Right forelimb (tissue), 1 donor: ENCODE results near the gene NCF4.

Source experiments
- DNase-seq: peaks from one replicate; pipeline ENCODE4 v3.0.0-alpha.2; 2018

Gene NCF4

GRCh38 chr22:36899498-36899897, 38.7 kb downstream of the NCF4 start:
- DNase-seq: no peak

- no peak for DNase-seq
These were observed 39.4 kb downstream of the NCF4 start for GRCh38 chr22:36900225-36900624.

DNA sequence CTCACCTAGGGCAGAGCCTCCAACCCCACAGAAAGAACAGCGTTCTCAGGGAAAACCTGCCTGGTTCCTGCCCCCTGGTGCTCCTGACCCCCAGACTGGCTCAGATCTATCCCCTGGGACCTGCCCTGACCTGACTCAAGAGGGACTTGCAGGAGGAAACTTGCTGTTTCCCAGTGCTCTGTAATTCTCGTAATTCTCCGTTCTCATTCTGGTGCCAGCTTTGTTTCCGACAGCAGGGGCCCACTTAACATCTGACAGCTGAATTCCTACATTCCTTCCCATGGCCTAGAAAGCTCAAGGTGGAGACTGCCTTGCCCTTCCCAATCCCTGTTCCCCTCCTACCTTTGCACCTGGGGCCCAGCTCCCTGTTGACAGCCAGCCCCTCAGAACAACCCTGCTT, 40.1 kb downstream of the NCF4 start:
- no peak for DNase-seq

- DNase-seq: no peak
These were observed 40.8 kb downstream of the NCF4 start for GRCh38 chr22:36901411-36902142.

DNA sequence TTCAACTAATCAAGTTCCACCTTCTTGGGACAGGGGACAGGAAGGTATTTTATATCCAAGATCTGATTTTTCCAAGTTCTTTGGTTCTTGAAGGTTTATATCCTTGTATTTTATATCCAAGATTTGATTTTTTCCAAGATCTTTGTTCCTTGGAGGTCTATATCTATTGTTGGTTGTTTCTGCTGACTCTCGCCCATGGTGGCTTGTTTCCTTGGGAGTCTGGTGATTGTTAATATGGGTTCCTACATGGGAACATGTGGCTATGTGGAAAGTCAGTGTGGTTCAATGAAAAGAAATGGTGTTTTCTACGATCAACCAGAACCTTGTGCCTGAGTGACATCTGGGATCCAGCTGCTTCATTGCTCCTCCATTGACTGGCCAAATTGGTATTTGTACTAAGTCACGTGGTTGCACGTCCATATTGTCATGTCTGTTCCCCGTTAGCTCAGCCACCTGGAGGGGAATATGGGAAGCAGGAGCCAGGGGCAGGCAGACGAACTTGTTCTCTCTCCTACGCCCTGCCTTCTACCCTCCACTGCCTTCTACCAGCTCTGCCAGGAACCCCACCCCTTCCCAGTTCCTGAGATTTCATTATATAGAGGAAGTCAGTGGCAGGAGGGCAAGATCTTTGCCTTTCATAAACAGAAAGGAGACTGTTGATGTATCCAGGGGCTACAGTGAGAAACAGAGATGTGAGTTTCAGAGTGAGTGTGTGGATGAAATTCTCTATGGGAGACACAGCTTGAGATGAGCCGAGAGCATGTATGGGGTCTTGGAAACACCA, 41.5 kb downstream of the NCF4 start:
- DNase-seq: no peak

- no peak for DNase-seq
These were observed 43.6 kb downstream of the NCF4 start for GRCh38 chr22:36904260-36904880.

DNA sequence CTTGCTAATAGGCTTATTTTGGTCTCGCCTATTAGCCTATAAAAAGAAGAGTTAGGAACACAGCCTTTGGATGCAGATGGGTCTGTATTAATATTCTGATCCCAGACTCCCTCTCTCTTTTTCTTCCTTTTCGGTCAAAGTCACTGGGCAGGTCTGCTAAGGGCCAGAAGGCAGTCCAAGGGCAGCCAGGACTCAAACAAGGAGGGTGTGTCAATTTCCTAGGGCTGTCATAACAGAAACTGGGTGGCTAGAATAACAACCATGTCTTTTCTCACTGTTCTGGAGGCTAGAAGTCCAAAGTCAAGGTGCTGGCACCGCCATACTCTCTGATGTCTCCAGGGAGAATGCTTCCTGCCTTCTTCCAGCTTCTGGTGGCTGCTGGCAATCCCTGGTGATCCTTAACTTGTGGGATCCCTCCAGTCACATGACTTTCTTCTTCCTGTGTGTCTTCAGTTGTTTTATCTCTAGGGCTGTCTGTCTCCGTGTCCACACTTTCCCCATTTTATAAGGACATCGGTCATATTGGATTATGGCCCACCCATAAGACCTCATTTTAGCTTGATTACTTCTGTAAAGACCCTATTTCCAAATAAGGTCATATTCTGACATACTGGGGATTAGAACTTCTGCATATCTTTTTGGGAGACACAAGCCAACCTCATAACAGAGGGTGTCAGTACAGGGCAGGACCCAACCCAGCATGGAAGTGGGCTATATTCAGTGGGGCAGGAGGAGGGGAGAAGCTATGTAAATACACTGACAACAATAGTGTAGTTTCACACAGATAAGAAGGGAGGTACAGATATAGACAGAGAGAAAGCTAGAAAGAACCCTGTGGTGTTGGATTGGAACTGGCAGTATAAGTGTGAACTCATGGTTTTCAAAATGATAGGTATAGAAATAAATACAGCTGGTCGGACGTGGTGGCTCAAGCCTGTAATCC, 46.7 kb downstream of the NCF4 start:
- DNase-seq: no peak

DNA sequence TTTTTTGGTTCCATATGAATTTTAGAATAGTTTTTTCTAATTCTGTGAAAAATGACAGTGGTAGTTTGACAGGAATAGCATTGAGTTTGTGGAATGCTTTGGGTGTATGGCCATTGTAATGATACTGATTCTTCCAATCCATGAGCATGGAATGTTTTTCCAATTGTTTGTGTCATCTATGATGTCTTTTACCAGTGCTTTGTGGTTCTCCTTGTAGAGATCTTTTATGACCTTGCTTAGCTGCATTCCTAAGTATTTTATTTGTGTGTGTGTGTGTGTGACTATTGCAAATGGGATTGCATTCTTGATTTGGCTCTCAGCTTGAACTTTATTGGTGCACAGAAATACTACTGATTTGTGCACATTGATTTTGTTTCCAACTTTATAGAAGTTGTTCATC, 49.7 kb downstream of the NCF4 start:
- no peak for DNase-seq

DNA sequence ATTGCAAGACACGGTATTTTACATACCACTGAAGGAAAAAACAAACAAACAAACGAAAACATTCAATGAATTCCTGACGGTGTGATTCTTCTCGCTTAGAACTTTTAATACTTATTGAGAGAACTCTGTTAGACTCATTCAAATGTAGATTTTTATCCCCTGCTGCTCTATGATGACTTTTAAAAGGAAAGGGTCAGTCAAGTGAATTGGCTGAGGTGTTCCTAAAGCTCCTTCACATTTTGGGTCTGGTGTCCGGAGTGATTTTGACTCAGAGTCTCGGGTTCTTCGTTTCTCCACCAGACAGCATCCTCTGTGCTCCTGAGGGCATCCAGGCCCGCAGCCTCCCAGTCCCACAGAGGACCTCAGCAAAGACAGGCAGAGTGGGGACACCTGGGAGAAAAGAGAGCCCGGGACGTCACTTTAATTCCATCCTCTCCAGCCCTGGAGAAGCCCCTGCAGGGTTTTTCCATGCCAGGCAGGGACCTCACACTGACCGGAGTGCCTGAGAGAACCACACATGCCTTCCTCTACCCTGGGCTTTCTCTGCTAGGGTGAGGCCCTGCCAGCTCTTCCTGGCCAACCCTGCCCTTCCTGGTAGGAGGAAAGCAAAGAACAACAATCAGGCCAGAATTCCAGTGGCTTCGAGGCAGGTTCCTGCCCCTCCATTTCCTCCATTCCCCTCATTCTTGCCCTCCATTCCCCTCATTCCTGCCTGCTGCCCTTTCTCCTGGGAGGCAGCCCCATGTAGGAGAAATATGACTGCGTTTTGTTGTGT, 51.3 kb downstream of the NCF4 start:
- DNase-seq: no peak

- DNase-seq: no peak
These were observed 52.1 kb downstream of the NCF4 start for GRCh38 chr22:36912694-36913426.

DNA sequence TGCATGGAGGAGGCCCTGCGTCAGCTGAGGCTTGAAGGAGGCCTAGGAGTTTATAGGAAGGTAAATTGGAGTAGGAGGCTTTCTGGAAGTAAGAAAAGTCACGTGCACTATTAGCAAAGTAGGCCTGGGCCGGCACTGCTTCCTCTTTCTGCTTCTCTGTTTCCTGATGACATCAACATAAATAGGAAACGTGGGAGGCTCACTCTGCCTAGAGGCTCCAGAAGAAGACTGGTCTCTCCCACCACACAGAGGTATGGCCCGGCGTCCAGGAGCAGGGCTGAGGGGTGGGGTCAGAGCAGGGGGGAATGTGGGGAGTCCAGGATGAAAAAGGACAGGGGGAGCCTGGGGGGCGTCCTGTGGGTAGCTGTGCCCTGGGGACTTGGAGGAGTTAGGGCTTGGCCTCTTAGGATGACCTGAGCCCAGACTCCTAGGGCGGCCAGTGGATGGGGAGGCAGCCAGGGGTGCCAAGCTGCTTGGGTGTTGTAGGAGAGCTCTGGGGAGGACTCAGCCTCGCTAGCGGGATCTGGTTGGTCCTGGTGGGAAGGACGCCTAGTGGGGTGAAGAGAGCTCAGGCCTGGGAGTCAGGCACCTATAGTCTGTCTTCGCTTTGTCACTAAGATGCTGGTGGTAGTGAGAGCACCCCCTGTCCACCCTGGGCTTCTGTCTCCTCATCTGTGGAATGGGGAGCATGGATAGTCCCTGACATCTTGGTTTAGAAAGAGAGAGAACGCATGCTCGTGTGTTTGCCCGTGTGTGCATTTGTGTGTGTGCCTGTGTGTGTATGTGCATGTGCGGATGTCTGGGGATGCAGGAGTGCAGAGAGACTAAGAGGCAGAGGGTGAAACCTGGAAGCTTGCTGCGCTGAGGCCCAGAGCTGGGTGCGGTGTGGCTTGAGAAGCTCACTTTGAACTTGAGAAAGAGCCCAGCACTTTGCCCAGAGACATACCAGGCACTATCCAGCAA, 52.9 kb downstream of the NCF4 start, which contains the start of gene CSF2RB:
Gene CSF2RB, plus strand, starts transcription at position 202 of the 963 bp plus-strand sequence. CDS start 8,580 bp downstream, outside the sequence.
- DNase-seq: no peak

DNA sequence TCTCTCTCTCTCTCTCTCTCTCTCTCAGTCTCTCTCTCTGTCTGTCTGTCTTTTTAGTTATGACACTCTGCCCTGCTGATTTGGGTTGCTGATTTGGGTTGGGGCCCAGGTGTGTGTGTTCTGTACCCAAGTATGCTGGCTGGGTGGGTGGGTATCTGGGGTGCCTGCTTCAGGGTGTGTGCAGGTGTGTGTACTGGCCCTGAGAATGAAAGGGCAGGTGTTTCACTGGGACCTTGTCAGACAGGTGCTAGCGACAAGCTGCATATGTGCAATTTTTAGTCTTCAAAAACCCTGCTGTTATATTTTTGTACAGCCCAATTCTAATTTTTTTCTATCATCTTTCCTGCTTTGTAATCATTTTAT, 53.6 kb downstream of the NCF4 start:
- DNase-seq: no peak

- no peak for DNase-seq
These were observed 55.2 kb downstream of the NCF4 start for GRCh38 chr22:36916034-36916433.

DNA sequence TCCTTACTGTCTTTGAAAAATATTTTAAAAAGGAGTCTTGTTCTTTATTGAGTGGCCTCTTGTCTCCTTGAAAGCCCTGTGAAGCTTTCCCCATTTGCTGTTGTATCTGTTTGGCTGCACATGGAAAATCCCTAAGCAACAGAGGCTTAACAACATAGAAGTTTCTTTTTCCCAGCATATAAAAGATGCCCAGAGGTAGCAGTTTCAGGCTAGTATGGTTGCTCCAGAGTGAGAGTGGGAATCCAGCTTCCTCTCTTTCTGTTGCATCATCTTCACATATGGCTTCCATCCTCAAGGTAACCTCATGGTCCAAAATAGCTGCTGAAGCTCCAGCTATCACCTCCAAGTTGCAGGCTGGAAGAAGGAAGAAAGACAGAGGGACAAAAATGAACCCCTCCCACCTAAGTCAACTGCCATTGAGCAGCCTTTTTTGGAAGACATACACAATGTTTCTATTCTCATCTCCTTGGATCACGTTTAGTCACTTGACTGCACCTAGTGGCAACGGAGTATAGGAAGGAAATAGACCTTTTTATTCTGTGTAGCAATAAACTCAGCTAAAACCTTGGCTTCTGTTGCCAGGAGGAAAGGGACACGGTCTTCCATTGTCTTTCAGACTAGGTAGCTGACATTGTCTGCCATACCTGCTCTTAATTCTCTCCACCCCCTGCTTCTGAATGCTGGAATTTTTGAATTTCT, 57.9 kb downstream of the NCF4 start:
- no peak for DNase-seq

GRCh38 chr22:36921309-36922104, 60.7 kb downstream of the NCF4 start:
- no peak for DNase-seq

- DNase-seq: no peak
These were observed 61.4 kb downstream of the NCF4 start for GRCh38 chr22:36922105-36922608.

DNA sequence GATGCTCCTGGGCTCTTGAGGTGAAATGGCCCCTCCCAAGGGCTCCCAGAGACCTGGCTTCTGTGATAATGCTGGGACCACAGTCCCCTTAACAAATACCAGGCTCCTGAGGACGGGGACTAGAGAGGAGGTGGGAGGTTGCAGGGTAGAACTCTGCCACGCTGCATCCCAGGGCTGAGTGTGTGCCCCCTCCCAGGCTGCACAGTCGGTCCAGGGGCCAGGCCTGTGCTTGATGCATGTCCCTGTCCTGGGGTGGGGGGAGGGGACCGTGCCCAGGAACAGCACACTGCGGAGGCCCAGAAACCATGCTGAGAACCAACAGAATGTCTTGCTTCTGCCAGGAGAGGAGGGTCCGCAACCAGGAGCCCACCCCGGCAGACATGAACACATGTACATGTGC, 61.9 kb downstream of the NCF4 start:
- no peak for DNase-seq

DNA sequence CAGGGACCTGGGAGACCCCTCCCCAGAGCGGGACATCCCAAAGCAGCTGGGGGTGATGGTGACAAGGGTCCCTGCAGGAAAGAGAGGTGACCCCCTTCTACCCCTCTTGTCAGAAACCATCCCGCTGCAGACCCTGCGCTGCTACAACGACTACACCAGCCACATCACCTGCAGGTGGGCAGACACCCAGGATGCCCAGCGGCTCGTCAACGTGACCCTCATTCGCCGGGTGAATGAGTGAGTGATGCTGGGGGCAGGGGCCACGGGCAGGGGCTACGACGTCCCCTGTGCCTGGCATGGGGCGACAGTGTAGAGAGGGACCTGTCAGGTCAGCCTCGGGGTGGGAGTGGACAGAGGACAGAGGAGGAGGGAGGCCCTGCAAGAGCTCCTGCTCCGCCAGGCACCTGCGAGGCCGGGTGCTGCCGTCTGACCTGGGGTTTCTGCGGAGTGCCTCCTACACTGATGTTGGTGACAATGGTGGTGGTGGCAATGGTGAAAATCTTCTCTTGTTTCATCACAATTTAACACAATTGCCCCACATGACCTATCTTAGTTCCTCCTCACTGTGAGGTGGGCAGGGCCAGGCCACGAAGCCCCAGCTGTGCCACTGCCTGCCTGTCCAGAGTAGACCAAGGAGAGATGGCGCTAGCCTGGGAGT, 62.5 kb downstream of the NCF4 start:
- no peak for DNase-seq
